ENCODE results near the gene PLA2G4E.
A peak's percentile ranks its signal among the peaks of the same experiment; 100 is the strongest.

PLA2G4E gene

GRCh38 chr15:41990243-41990605 lies 30.6 kb downstream of the PLA2G4E start:
- TF ChIP-seq CTCF (IDR thresholded peaks at IDR 0.05; ENCODE audit: low read length) (no peak), EZH2 (IDR thresholded peaks at IDR 0.05; ENCODE audit: borderline replicate concordance, low read length) (no peak)
- Histone ChIP-seq H3F3A (ENCODE audit: insufficient read depth, low read length) (no peaks in the 10 kb centered on the region), H3K27ac (ENCODE audit: low read depth, low read length, poor library complexity, severe bottlenecking) (no peak overlapping the region), H3K4me1 (ENCODE audit: insufficient read depth, low read length, severe bottlenecking) (no peaks in the 10 kb centered on the region), H3K9me3 (ENCODE audit: low read length) (no peaks in the 10 kb centered on the region), H2AFZ (ENCODE audit: low read length) (no peak overlapping the region), H3K79me2 (ENCODE audit: insufficient read depth, low read length) (no peaks in the 10 kb centered on the region), H3K27me3 (ENCODE audit: insufficient read depth, low read length) (no peaks in the 10 kb centered on the region), H3K9me2 (ENCODE audit: low read depth, low read length) (no peaks in the 10 kb centered on the region), H4K20me1 (ENCODE audit: insufficient read depth, low read length) (no peaks in the 10 kb centered on the region), H3K4me2 (ENCODE audit: low read length) (no peak overlapping the region), H3K4me3 (ENCODE audit: low read depth, low read length, poor library complexity, severe bottlenecking) (no peak overlapping the region), H3K36me3 (ENCODE audit: insufficient read depth, low read length) (no peaks in the 10 kb centered on the region), H3K9ac (ENCODE audit: low read length) (no peak overlapping the region)

DNA sequence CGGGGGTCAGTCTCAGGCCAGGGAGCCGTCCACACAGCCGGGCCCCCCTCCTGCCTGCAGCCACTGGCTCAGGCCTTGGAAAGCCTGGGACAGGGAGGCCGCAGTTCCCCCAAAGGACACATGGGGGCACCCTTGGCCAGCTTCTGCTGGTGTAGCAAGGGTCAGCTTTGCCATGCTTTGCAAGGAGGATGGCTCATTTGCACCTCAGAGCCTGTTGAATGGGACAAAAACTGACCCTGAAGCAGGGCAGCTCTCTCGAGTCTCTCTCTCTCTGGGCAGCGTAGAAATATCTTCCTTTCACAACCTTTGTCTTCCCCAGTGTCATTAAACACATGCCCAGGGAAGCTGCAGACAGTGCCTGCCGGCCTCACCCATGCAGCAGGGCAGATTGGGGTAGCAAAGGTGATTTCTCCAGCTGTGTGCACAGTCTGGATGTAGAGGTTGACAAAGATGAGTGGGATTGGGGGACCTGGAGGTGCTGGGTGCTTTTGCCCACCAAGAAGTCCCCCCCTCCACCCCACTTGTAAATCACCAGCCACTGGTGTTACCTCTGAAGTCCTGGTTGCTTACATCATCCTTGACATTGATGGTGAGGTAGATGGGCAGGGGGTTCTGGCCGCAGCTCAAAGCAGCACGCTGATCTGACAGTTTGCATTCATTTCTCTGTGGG lies 31.1 kb downstream of the PLA2G4E start:
- H3K36me3 ChIP-seq (ENCODE audit: insufficient read depth, low read length) = no peaks in the 10 kb centered on the region
- H2AFZ ChIP-seq (ENCODE audit: low read length) = no peak overlapping the region
- no peaks in the 10 kb centered on the region for H3K9me2 ChIP-seq (ENCODE audit: low read depth, low read length)
- H3K4me3 ChIP-seq (ENCODE audit: low read depth, low read length, poor library complexity, severe bottlenecking) = no peak overlapping the region
- TF ChIP-seq EZH2 (IDR thresholded peaks at IDR 0.05; ENCODE audit: borderline replicate concordance, low read length) = no peak
- TF ChIP-seq CTCF (IDR thresholded peaks at IDR 0.05; ENCODE audit: low read length) = peak; percentile 88
- no peaks in the 10 kb centered on the region for H3K79me2 ChIP-seq (ENCODE audit: insufficient read depth, low read length)
- H4K20me1 ChIP-seq (ENCODE audit: insufficient read depth, low read length) = no peaks in the 10 kb centered on the region
- no peaks in the 10 kb centered on the region for H3K9me3 ChIP-seq (ENCODE audit: low read length)
- no peak overlapping the region for H3K9ac ChIP-seq (ENCODE audit: low read length)
- no peaks in the 10 kb centered on the region for H3K4me1 ChIP-seq (ENCODE audit: insufficient read depth, low read length, severe bottlenecking)
- H3K4me2 ChIP-seq (ENCODE audit: low read length) = no peak overlapping the region
- H3K27ac ChIP-seq (ENCODE audit: low read depth, low read length, poor library complexity, severe bottlenecking) = no peak overlapping the region
- H3K27me3 ChIP-seq (ENCODE audit: insufficient read depth, low read length) = no peaks in the 10 kb centered on the region
- H3F3A ChIP-seq (ENCODE audit: insufficient read depth, low read length) = no peaks in the 10 kb centered on the region

- Histone ChIP-seq H3K27ac (ENCODE audit: low read depth, low read length, poor library complexity, severe bottlenecking) (no peak overlapping the region), H2AFZ (ENCODE audit: low read length) (no peak overlapping the region), H3K79me2 (ENCODE audit: insufficient read depth, low read length) (no peaks in the 10 kb centered on the region), H3K9ac (ENCODE audit: low read length) (no peak overlapping the region), H3K27me3 (ENCODE audit: insufficient read depth, low read length) (no peaks in the 10 kb centered on the region), H3K4me1 (ENCODE audit: insufficient read depth, low read length, severe bottlenecking) (no peaks in the 10 kb centered on the region), H3K4me2 (ENCODE audit: low read length) (no peak overlapping the region), H3K9me3 (ENCODE audit: low read length) (no peaks in the 10 kb centered on the region), H4K20me1 (ENCODE audit: insufficient read depth, low read length) (no peaks in the 10 kb centered on the region), H3K9me2 (ENCODE audit: low read depth, low read length) (no peaks in the 10 kb centered on the region), H3K36me3 (ENCODE audit: insufficient read depth, low read length) (no peaks in the 10 kb centered on the region), H3F3A (ENCODE audit: insufficient read depth, low read length) (no peaks in the 10 kb centered on the region), H3K4me3 (ENCODE audit: low read depth, low read length, poor library complexity, severe bottlenecking) (no peak overlapping the region)
- no peak for TF ChIP-seq EZH2 (IDR thresholded peaks at IDR 0.05; ENCODE audit: borderline replicate concordance, low read length)
Measured at GRCh38 chr15:41988896-41989572, 31.8 kb downstream of the PLA2G4E start.

- Histone ChIP-seq H3K4me3 (ENCODE audit: low read depth, low read length, poor library complexity, severe bottlenecking) (no peak overlapping the region), H3F3A (ENCODE audit: insufficient read depth, low read length) (no peaks in the 10 kb centered on the region), H3K4me1 (ENCODE audit: insufficient read depth, low read length, severe bottlenecking) (no peaks in the 10 kb centered on the region), H3K27ac (ENCODE audit: low read depth, low read length, poor library complexity, severe bottlenecking) (no peak overlapping the region), H3K9ac (ENCODE audit: low read length) (no peak overlapping the region), H3K36me3 (ENCODE audit: insufficient read depth, low read length) (no peaks in the 10 kb centered on the region), H3K79me2 (ENCODE audit: insufficient read depth, low read length) (no peaks in the 10 kb centered on the region), H4K20me1 (ENCODE audit: insufficient read depth, low read length) (no peaks in the 10 kb centered on the region), H3K9me3 (ENCODE audit: low read length) (no peaks in the 10 kb centered on the region), H2AFZ (ENCODE audit: low read length) (no peak overlapping the region), H3K4me2 (ENCODE audit: low read length) (no peak overlapping the region), H3K27me3 (ENCODE audit: insufficient read depth, low read length) (no peaks in the 10 kb centered on the region), H3K9me2 (ENCODE audit: low read depth, low read length) (no peaks in the 10 kb centered on the region)
- no peak for TF ChIP-seq EZH2 (IDR thresholded peaks at IDR 0.05; ENCODE audit: borderline replicate concordance, low read length)
- no peak for TF ChIP-seq CTCF (IDR thresholded peaks at IDR 0.05; ENCODE audit: low read length)
Measured at GRCh38 chr15:41987925-41988275, 32.9 kb downstream of the PLA2G4E start.
